ENCODE data around the gene TRMT112.

- TF ChIP-seq CTCF (IDR thresholded peaks at IDR 0.05) (no peak), POLR2A (IDR thresholded peaks at IDR 0.05) (no peak)
Measured at GRCh38 chr11:64314146-64314804, 3.1 kb downstream of the TRMT112 start.

Data from thyroid gland (tissue), 4 donors.